Tibial artery (tissue), 4 donors: ENCODE results near the gene RREB1.

Experiments
- DNase-seq, 2 donors: peaks; one replicate each; pipeline ENCODE4 v3.0.0-alpha.2; 2019
- H3K27ac ChIP-seq, 2 donors: fragments of 200-600 bp; sonication (generic) in 1 of 2; 1 replicate in 1 of 2; 2 replicates in 1 of 2; pipeline ENCODE4 v1.5.1; 2018 to 2019; ENCODE audit warnings: mild to moderate bottlenecking in 1 of 2
- H3K27me3 ChIP-seq, 2 donors: fragments of 200-600 bp; sonication (generic) in 1 of 2; one replicate each; pipeline versions ENCODE4 v1.5.1 to v1.6.0; 2016 to 2019
- H3K36me3 ChIP-seq, 3 donors: fragments of 200-600 bp; sonication (generic) in 2 of 3; one replicate each; pipeline ENCODE4 v1.5.1; 2016 to 2019; ENCODE audit warnings: mild to moderate bottlenecking in 2 of 3
- H3K4me1 ChIP-seq, 4 donors: fragments of 200-600 bp; sonication (generic) in 2 of 4; 1 replicate in 3 of 4; 2 replicates in 1 of 4; pipeline ENCODE4 v1.5.1; 2016 to 2019
- H3K4me3 ChIP-seq, 2 donors: fragments of 200-600 bp; sonication (generic) in 1 of 2; 1 replicate in 1 of 2; 2 replicates in 1 of 2; pipeline ENCODE4 v1.5.1; 2018 to 2019; ENCODE audit warnings: mild to moderate bottlenecking in 2 of 2
- H3K9me3 ChIP-seq, 3 donors: fragments of 200-600 bp; sonication (generic) in 1 of 3; one replicate each; pipeline ENCODE4 v1.5.1; 2016 to 2019
- intact Hi-C: fragments of 100-400 bp; cut with DNase I; formaldehyde crosslinking; loops from one replicate; pipeline ENCODE4 v1.15.0; 2023; ENCODE audit warnings: low total_unique reads
- TF ChIP-seq, protein P1 (sequence below), 2 experiments: fragments of 200-600 bp in 1 of 2; fragments of 450-650 bp in 1 of 2; IDR thresholded peaks; one replicate each; pipeline ENCODE4 v1.5.1; 2017 to 2019; ENCODE audit warnings: antibody characterized with exemption in 2 of 2, mild to moderate bottlenecking in 1 of 2, moderate library complexity in 1 of 2

The RREB1 gene

DNA sequence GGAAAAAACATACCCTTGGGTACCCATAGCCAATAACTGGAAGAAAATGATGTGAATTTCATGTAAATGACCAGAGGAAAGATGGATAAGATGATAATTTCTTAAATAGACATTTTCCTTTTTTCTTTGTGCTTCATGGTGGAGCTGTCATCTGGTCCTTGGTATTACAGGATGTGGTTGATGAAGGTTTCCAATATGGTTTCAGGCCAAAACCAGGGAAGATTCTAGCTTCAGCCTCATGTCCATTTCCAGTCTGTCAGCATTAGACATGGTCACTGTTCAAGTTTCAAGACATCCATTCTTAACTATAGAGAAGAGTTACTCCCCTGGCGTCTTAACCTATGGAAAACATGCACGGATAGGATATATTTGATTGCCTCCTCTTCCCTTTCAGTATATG lies 141.6 kb downstream of the RREB1 start:
- H3K27me3 ChIP-seq, result no peaks in the 10 kb centered on the region
- TF ChIP-seq, protein P1, sequence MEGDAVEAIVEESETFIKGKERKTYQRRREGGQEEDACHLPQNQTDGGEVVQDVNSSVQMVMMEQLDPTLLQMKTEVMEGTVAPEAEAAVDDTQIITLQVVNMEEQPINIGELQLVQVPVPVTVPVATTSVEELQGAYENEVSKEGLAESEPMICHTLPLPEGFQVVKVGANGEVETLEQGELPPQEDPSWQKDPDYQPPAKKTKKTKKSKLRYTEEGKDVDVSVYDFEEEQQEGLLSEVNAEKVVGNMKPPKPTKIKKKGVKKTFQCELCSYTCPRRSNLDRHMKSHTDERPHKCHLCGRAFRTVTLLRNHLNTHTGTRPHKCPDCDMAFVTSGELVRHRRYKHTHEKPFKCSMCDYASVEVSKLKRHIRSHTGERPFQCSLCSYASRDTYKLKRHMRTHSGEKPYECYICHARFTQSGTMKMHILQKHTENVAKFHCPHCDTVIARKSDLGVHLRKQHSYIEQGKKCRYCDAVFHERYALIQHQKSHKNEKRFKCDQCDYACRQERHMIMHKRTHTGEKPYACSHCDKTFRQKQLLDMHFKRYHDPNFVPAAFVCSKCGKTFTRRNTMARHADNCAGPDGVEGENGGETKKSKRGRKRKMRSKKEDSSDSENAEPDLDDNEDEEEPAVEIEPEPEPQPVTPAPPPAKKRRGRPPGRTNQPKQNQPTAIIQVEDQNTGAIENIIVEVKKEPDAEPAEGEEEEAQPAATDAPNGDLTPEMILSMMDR (IDR thresholded peaks at IDR 0.05), result no peak
- DNase-seq, result no peak
- H3K4me3 ChIP-seq, result no peak overlapping the region
- no peak overlapping the region for H3K27ac ChIP-seq
- H3K36me3 ChIP-seq, result peaks cover 39 to 68% (median 53%) of the 10 kb centered on the region in 3 donors
- no peaks in the 10 kb centered on the region for H3K4me1 ChIP-seq
- intact Hi-C loops, result no loop called here
- no peaks in the 10 kb centered on the region for H3K9me3 ChIP-seq

DNA sequence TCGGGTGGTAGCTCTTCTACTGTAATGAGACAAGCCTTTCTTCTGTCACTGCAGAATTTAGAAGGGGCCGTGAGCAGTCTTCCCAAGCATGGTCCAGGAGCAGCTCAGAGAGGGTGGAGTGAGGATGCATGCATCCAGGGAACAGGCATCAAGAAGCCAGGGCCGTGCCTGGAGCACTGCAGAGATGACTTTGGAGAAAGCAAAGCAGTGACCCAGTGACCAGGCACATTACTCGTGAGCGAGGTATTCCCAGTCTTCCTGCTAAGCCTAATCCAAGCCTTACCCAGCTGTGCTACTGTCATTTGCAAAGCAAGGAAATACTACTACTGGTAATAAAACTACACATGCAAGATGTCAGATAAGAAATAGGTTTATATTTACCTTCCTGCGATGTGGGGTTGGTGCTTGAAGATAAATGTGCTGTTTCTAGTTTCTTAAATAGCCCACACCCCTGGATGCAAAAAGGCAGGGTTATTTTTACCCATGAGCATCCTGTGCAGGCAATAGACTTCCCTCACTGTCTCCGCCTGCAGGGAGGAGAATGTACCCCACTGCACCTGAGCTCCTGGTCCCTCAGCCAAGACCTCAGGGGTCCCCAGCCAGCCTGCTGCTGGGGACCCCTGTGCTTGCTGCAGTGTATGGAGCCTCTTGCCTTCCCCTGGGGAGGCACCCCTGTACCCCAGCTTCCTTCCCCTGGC lies 142.3 kb downstream of the RREB1 start:
- DNase-seq, result no peak
- H3K4me1 ChIP-seq, result no peaks in the 10 kb centered on the region

DNA sequence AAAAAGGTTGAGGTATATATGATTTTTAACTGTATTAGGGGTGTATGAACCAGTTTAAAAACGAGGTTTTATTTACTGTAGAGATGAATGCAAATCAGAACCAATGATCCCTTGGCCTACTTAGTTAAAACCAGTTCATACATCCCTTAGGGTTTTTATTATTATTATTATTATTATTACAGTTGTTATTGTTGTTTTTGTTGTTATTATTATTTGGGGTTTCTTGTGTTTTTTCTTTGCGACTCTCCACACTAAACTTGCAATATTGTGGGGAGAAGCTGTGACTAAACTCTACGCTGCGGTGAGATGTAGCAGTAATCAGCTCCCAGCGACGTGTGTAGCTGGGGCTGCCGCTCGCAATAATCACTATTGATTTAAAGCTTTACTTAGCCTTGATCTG lies 143.1 kb downstream of the RREB1 start:
- peaks cover 39 to 62% (median 41%) of the 10 kb centered on the region in 3 donors for H3K36me3 ChIP-seq
- no peak overlapping the region for H3K4me3 ChIP-seq
- no peak overlapping the region for H3K27ac ChIP-seq
- intact Hi-C loops, result no loop called here
- no peaks in the 10 kb centered on the region for H3K27me3 ChIP-seq
- no peaks in the 10 kb centered on the region for H3K4me1 ChIP-seq
- DNase-seq, result no peak
- TF ChIP-seq, protein P1 (IDR thresholded peaks at IDR 0.05), result no peak
- H3K9me3 ChIP-seq, result peaks cover 0 to 5% (median 4%) of the 10 kb centered on the region in 3 donors

More for the DNA sequence above, 142.3 kb downstream of the RREB1 start:
- no peak overlapping the region for H3K27ac ChIP-seq
- no peak overlapping the region for H3K4me3 ChIP-seq
- TF ChIP-seq, protein P1 (IDR thresholded peaks at IDR 0.05), result no peak
- intact Hi-C loops, result no loop called here
- no peaks in the 10 kb centered on the region for H3K27me3 ChIP-seq
- peaks cover 39 to 68% (median 49%) of the 10 kb centered on the region in 3 donors for H3K36me3 ChIP-seq
- peaks cover 0 to 3% (median 0%) of the 10 kb centered on the region in 3 donors for H3K9me3 ChIP-seq

DNA sequence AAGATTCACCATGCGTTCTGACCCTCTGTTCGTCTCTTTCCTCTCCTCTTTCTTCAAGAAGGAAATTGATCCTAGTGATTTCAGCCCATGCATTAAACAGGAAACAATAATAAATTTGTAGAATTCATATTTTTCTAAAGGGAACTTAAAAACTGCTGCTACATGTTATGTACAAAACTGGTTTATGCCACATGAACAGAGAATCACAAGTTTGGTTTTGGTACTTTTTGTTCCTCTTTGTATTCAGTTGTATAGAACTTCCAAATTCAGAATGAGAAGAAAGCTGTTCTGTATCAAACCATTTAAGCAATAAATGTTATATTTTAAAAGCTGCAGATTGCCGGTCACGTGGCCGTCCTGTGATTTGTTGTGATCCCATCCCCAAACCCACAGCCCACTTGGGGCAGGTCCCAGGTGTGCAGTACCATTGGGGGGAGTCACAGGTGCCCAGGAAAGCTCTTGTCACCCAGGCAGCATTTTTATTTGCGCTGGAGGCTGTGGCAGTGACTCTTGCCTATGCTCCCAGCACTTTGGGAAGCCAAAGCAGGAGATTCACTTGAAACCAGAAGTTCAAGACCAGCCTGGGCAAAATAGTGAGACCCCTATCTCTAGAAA lies 144.0 kb downstream of the RREB1 start:
- H3K36me3 ChIP-seq, result peaks cover 32 to 53% (median 34%) of the 10 kb centered on the region in 3 donors
- no peak overlapping the region for H3K27ac ChIP-seq
- no peaks in the 10 kb centered on the region for H3K4me1 ChIP-seq
- no peak for DNase-seq
- intact Hi-C loops, result no loop called here
- H3K27me3 ChIP-seq, result no peaks in the 10 kb centered on the region
- no peak overlapping the region for H3K4me3 ChIP-seq
- peaks cover 0 to 7% (median 5%) of the 10 kb centered on the region in 3 donors for H3K9me3 ChIP-seq
- TF ChIP-seq, protein P1 (IDR thresholded peaks at IDR 0.05), result no peak

DNA sequence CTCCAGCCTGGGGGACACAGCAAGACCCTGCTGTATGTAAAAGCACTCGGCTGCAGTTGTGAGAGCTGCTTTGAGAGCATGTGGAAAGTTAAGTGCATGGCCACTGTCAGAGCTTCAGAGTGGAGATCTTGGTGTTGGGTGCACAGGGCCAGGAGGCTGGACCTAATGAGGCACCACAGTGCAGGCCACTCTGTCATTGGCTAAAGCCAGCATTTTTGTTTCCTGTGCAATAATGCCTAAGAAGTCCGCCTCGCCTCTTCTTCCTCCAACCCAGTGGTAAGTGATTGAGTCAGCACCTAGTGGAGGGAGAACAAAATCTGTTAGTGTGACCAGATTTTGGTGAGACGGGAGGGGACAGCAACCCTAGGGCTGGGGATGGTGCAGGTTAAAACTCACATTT lies 144.6 kb downstream of the RREB1 start:
- H3K27ac ChIP-seq, result no peak overlapping the region
- TF ChIP-seq, protein P1 (IDR thresholded peaks at IDR 0.05), result no peak
- H3K36me3 ChIP-seq, result peaks cover 26 to 46% (median 29%) of the 10 kb centered on the region in 3 donors
- H3K9me3 ChIP-seq, result peaks cover 0 to 7% (median 5%) of the 10 kb centered on the region in 3 donors
- no peaks in the 10 kb centered on the region for H3K4me1 ChIP-seq
- H3K27me3 ChIP-seq, result no peaks in the 10 kb centered on the region
- H3K4me3 ChIP-seq, result no peak overlapping the region
- DNase-seq, result peak in 1 of 2 donors; percentile 53
- intact Hi-C loops, result no loop called here
